ENCODE results near the gene ARHGEF18.
"Not testable (repeated sequence)": the region's sequence is repeated elsewhere in the genome, so short reads cannot be mapped to it uniquely, and the experiment has no call there.

The ARHGEF18 gene

GRCh38 chr19:7346488-7346971, 2.2 kb upstream of the ARHGEF18 start:
- DNase-seq (ENCODE audit: low spot score), result no peak
- CTCF ChIA-PET, result interaction anchor here (0.7 kb wide), 1 partner anchor 196 kb away, joined by 3 read pairs; no protein-coding TSS in a partner anchor
- POLR2A ChIA-PET (ENCODE audit: low non-redundant PET), result no interaction called here
- no peak overlapping the region for H3K27ac ChIP-seq
- no peak for TF ChIP-seq CTCF (conservative IDR thresholded peaks at IDR 0.05; ENCODE audit: low read depth)

GRCh38 chr19:7346997-7347396, 1.7 kb upstream of the ARHGEF18 start:
- DNase-seq (ENCODE audit: low spot score); POLR2A ChIA-PET (ENCODE audit: low non-redundant PET); H3K27ac ChIP-seq: not testable (repeated sequence)
- CTCF ChIA-PET, result interaction anchor here (0.7 to 1.1 kb wide), 2 partner anchors 197 to 245 kb away, joined by 3 to 4 read pairs; no protein-coding TSS in a partner anchor

- POLR2A ChIA-PET (ENCODE audit: low non-redundant PET), result no interaction called here
- no peak overlapping the region for H3K27ac ChIP-seq
- no peak for TF ChIP-seq CTCF (conservative IDR thresholded peaks at IDR 0.05; ENCODE audit: low read depth)
- CTCF ChIA-PET, result no interaction called here
- no peak for DNase-seq (ENCODE audit: low spot score)
Observed at GRCh38 chr19:7349231-7349591, 474 bp downstream of the ARHGEF18 start.

- no peak overlapping the region for H3K27ac ChIP-seq
- CTCF ChIA-PET, result interaction anchor here (0.6 kb wide), 1 partner anchor 222 kb away, joined by 3 read pairs; no protein-coding TSS in a partner anchor
- TF ChIP-seq CTCF (conservative IDR thresholded peaks at IDR 0.05; ENCODE audit: low read depth), result no peak
- no peak for DNase-seq (ENCODE audit: low spot score)
- POLR2A ChIA-PET (ENCODE audit: low non-redundant PET), result interaction anchor here (0.7 kb wide), 1 partner anchor 101 kb away, joined by 6 read pairs; no protein-coding TSS in a partner anchor
Observed at GRCh38 chr19:7349961-7350711, 1.4 kb downstream of the ARHGEF18 start.

GRCh38 chr19:7351861-7352260, 3.1 kb downstream of the ARHGEF18 start:
- CTCF ChIA-PET, result no interaction called here
- no peak for TF ChIP-seq CTCF (conservative IDR thresholded peaks at IDR 0.05; ENCODE audit: low read depth)
- POLR2A ChIA-PET (ENCODE audit: low non-redundant PET), result no interaction called here
- no peak overlapping the region for H3K27ac ChIP-seq
- DNase-seq (ENCODE audit: low spot score), result no peak

GRCh38 chr19:7355151-7355820, 6.5 kb downstream of the ARHGEF18 start:
- TF ChIP-seq CTCF (conservative IDR thresholded peaks at IDR 0.05; ENCODE audit: low read depth), result no peak
- CTCF ChIA-PET, result interaction anchor here (0.5 to 2.9 kb wide), 18 partner anchors 10 to 854 kb away, joined by 3 to 15 read pairs (median 4); no protein-coding TSS in a partner anchor
- DNase-seq (ENCODE audit: low spot score), result no peak
- POLR2A ChIA-PET (ENCODE audit: low non-redundant PET), result no interaction called here
- no peak overlapping the region for H3K27ac ChIP-seq

- no peak for TF ChIP-seq CTCF (conservative IDR thresholded peaks at IDR 0.05; ENCODE audit: low read depth)
- CTCF ChIA-PET, result interaction anchor here (0.6 to 2.9 kb wide), 8 partner anchors 15 to 253 kb away, joined by 3 to 15 read pairs (median 4); no protein-coding TSS in a partner anchor
- no peak overlapping the region for H3K27ac ChIP-seq
- no peak for DNase-seq (ENCODE audit: low spot score)
- POLR2A ChIA-PET (ENCODE audit: low non-redundant PET), result no interaction called here
Observed at GRCh38 chr19:7355871-7356270, 7.1 kb downstream of the ARHGEF18 start.

Measured in RWPE1 (cell line).